Parathyroid adenoma (tissue), 2 donors: Measurements from ENCODE around the gene BLTP2.
A peak's percentile ranks its signal among the peaks of the same experiment; 100 is the strongest.

Experiments
- H2AFZ ChIP-seq: fragments of 300-600 bp; sonication (generic); one replicate; pipeline ENCODE4 v1.7.0; 2017; ENCODE audit warnings: antibody characterized with exemption, mild to moderate bottlenecking
- H3K27ac ChIP-seq: fragments of 300-600 bp; sonication (generic); one replicate; pipeline ENCODE4 v1.7.0; 2017
- H3K27me3 ChIP-seq: fragments of 300-600 bp; sonication (generic); one replicate; pipeline ENCODE4 v1.7.0; 2017; ENCODE audit warnings: low read length; ENCODE audit not compliant: control insufficient read depth, insufficient read depth
- H3K36me3 ChIP-seq: fragments of 300-600 bp; sonication (generic); one replicate; pipeline ENCODE4 v1.7.0; 2017; ENCODE audit warnings: low read length; ENCODE audit not compliant: control insufficient read depth, insufficient read depth
- H3K4me1 ChIP-seq: fragments of 300-600 bp; sonication (generic); one replicate; pipeline ENCODE4 v1.7.0; 2017; ENCODE audit warnings: control low read depth
- H3K4me2 ChIP-seq: fragments of 300-600 bp; sonication (generic); one replicate; pipeline ENCODE4 v1.7.0; 2017; ENCODE audit warnings: low read length
- H3K4me3 ChIP-seq: fragments of 300-600 bp; sonication (generic); one replicate; pipeline ENCODE4 v1.7.0; 2017; ENCODE audit warnings: low read depth, low read length
- H3K79me2 ChIP-seq: fragments of 300-600 bp; sonication (generic); one replicate; pipeline ENCODE4 v1.7.0; 2017; ENCODE audit warnings: control low read depth
- H3K9ac ChIP-seq: fragments of 300-600 bp; sonication (generic); one replicate; pipeline ENCODE4 v1.7.0; 2017; ENCODE audit warnings: mild to moderate bottlenecking
- H3K9me3 ChIP-seq: fragments of 300-600 bp; sonication (generic); one replicate; pipeline ENCODE4 v1.7.0; 2017; ENCODE audit warnings: low read length; ENCODE audit not compliant: control insufficient read depth
- TF ChIP-seq, protein P1 (sequence below): fragments of 300-600 bp; sonication (generic); IDR thresholded peaks from one replicate; pipeline ENCODE4 v1.7.0; 2017; ENCODE audit warnings: antibody characterized with exemption, mild to moderate bottlenecking
- donor health status: primary hyperparathyroidism.

Gene BLTP2

DNA sequence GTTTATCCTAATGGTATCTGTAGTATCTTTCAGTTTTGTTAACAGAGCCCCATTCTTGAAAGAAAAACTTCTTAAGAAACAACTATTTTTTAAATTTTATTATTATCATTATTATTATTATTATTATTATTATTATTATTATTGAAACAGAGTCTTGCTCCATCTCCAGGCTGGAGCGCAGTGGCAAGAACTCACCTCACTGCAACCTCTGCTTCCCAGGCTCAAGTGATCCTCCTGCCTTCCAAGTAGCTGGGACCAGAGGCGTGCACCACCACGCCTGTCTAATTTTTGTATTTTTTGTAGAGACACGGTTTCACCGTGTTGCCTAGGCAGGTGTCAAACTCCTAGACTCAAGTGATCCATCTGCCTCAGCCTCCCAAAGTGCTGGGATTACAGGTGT is 40.4 kb upstream of the BLTP2 start:
- H3K9ac ChIP-seq, result no peak overlapping the region
- H3K4me2 ChIP-seq, result no peak overlapping the region
- no peaks in the 10 kb centered on the region for H3K9me3 ChIP-seq
- no peak overlapping the region for H2AFZ ChIP-seq
- TF ChIP-seq, protein P1, sequence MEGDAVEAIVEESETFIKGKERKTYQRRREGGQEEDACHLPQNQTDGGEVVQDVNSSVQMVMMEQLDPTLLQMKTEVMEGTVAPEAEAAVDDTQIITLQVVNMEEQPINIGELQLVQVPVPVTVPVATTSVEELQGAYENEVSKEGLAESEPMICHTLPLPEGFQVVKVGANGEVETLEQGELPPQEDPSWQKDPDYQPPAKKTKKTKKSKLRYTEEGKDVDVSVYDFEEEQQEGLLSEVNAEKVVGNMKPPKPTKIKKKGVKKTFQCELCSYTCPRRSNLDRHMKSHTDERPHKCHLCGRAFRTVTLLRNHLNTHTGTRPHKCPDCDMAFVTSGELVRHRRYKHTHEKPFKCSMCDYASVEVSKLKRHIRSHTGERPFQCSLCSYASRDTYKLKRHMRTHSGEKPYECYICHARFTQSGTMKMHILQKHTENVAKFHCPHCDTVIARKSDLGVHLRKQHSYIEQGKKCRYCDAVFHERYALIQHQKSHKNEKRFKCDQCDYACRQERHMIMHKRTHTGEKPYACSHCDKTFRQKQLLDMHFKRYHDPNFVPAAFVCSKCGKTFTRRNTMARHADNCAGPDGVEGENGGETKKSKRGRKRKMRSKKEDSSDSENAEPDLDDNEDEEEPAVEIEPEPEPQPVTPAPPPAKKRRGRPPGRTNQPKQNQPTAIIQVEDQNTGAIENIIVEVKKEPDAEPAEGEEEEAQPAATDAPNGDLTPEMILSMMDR, result no peak
- H3K36me3 ChIP-seq, result no peaks in the 10 kb centered on the region
- H3K4me3 ChIP-seq, result no peak overlapping the region
- H3K4me1 ChIP-seq, result no peaks in the 10 kb centered on the region
- peaks cover 3% of the 10 kb centered on the region for H3K79me2 ChIP-seq
- H3K27me3 ChIP-seq, result no peaks in the 10 kb centered on the region
- H3K27ac ChIP-seq, result no peak overlapping the region

DNA sequence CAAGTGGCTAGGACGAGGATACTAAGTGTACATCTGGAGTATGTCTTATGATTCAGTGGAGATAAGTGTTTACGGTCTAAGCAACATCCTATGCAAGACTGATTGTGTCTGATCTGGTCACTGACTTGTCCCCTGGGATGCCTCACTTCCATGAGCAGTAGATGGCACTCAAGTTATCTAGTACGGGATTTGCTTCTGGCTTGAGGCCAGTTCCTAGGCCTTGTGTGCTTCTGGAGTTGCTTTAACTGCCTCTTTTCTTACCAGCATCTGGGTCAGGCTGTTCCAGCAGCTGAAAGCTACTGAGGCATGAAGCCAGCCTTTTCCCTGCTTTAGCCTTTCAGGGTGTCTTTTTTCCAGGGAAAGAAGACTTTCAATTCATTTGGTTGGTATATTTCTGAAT is 40.0 kb upstream of the BLTP2 start:
- Histone ChIP-seq H3K4me3 (no peak overlapping the region), H2AFZ (no peak overlapping the region), H3K27ac (peak overlapping the region; percentile 12), H3K9ac (no peak overlapping the region), H3K4me1 (no peaks in the 10 kb centered on the region), H3K4me2 (no peak overlapping the region), H3K9me3 (no peaks in the 10 kb centered on the region), H3K36me3 (no peaks in the 10 kb centered on the region), H3K79me2 (peaks cover 2% of the 10 kb centered on the region), H3K27me3 (no peaks in the 10 kb centered on the region)
- TF ChIP-seq, protein P1, result peak; percentile 64

DNA sequence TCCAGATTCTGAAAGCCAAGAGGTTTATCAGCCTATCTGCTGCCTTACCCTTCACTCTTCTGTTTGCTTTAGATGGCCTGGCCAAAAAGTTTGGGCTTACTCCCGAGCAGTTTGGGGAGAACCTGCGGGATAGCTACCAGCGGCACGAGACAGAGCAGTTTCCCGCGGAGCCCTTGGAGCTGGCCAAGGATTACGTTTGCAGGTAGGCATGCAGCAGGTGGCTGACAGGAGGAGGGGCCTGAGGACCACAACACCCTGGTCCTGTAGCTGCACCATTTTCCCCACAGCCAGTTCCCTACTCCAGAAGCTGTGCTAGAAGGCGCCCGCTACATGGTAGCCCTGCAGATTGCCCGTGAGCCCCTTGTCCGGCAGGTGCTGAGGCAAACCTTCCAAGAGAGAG is 37.7 kb upstream of the BLTP2 start:
- Histone ChIP-seq H3K27me3 (no peaks in the 10 kb centered on the region), H3K36me3 (no peaks in the 10 kb centered on the region), H3K79me2 (no peaks in the 10 kb centered on the region), H3K27ac (no peak overlapping the region), H3K9me3 (no peaks in the 10 kb centered on the region), H3K4me1 (peaks cover 13% of the 10 kb centered on the region), H2AFZ (no peak overlapping the region), H3K9ac (no peak overlapping the region), H3K4me3 (no peak overlapping the region), H3K4me2 (no peak overlapping the region)
- TF ChIP-seq, protein P1, result no peak

DNA sequence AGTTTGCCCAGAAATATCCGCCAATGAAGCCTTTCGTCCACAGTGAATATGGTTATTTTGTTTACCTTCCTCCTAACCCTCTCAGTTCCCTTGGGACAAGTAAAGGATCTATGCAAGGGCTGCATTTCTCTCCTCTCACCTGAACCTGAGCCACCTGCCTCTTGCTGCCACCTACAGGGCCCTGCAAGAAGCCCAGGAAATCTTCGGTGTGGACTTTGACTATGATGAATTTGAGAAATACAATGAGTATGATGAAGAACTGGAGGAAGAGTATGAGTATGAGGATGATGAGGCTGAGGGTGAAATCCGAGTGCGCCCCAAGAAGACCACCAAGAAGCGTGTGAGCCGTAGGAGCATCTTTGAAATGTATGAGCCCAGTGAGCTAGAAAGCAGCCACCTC is 31.0 kb upstream of the BLTP2 start:
- TF ChIP-seq, protein P1, result peak; percentile 36
- H3K27me3 ChIP-seq, result no peaks in the 10 kb centered on the region
- no peaks in the 10 kb centered on the region for H3K79me2 ChIP-seq
- no peaks in the 10 kb centered on the region for H3K36me3 ChIP-seq
- H3K27ac ChIP-seq, result no peak overlapping the region
- no peak overlapping the region for H3K4me3 ChIP-seq
- H3K4me1 ChIP-seq, result peaks cover 13% of the 10 kb centered on the region
- H2AFZ ChIP-seq, result no peak overlapping the region
- H3K4me2 ChIP-seq, result no peak overlapping the region
- no peak overlapping the region for H3K9ac ChIP-seq
- H3K9me3 ChIP-seq, result no peaks in the 10 kb centered on the region

DNA sequence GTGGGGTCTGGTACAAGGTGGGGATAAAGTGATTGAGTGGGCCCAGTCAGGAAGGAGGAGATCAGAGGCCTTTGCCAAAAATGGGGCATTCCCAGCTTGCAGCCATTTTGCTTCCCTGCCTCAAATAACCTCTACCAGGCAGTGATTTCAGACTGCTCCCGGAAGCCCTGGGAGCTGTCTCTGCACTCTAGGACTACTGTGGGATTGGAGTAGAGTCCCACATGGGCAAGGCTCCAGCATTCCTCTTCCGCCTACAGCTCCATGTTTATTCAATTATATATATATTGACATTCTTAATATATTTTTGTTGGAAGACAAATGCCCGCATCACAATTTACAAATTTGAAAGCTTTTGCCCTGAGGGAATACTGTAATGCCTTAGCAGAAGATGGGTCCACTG is 30.5 kb upstream of the BLTP2 start:
- H3K4me1 ChIP-seq, result peaks cover 13% of the 10 kb centered on the region
- H3K79me2 ChIP-seq, result no peaks in the 10 kb centered on the region
- no peak overlapping the region for H3K27ac ChIP-seq
- no peak overlapping the region for H2AFZ ChIP-seq
- H3K4me2 ChIP-seq, result no peak overlapping the region
- no peak overlapping the region for H3K9ac ChIP-seq
- H3K9me3 ChIP-seq, result no peaks in the 10 kb centered on the region
- H3K36me3 ChIP-seq, result no peaks in the 10 kb centered on the region
- TF ChIP-seq, protein P1, result no peak
- H3K27me3 ChIP-seq, result no peaks in the 10 kb centered on the region
- no peak overlapping the region for H3K4me3 ChIP-seq
